ENCODE results near the gene MAP3K20.

GRCh38 chr2:173279527-173279868 is 203.9 kb downstream of the MAP3K20 start:
- TF ChIP-seq CTCF (IDR thresholded peaks at IDR 0.05) (no peak), POLR2A (IDR thresholded peaks at IDR 0.05) (no peak)

Measured in Peyer's patch (tissue), 4 donors.